Right atrium auricular region (tissue), 2 donors: ENCODE data around the gene PPP1R14C. TPM values are rescaled to one million over a fixed set of nuclear protein-coding genes. Genes with fewer than 3 reads are reported as not detected.

Source experiments
- DNase-seq: peaks from one replicate; pipeline ENCODE4 v3.0.0-alpha.2; 2019; ENCODE audit warnings: low spot score
- H3K27ac ChIP-seq, 2 donors: fragments of 200-600 bp; sonication (generic); 1 replicate in 1 of 2; 2 replicates in 1 of 2; pipeline ENCODE4 v1.5.1; 2016 to 2019
- H3K27me3 ChIP-seq, 2 donors: fragments of 200-600 bp; sonication (generic); one replicate each; pipeline versions ENCODE4 v1.5.1 to v1.6.0; 2017 to 2019
- H3K36me3 ChIP-seq: fragments of 200-600 bp; sonication (generic); one replicate; pipeline ENCODE4 v1.5.1; 2016
- H3K4me1 ChIP-seq, 2 donors: fragments of 200-600 bp; sonication (generic); one replicate each; pipeline versions ENCODE4 v1.5.1 to v1.6.0; 2017 to 2019
- H3K4me3 ChIP-seq, 2 donors: fragments of 200-600 bp; sonication (generic); 1 replicate in 1 of 2; 2 replicates in 1 of 2; pipeline ENCODE4 v1.5.1; 2017 to 2019; ENCODE audit warnings: mild to moderate bottlenecking in 1 of 2, moderate library complexity in 1 of 2
- H3K9me3 ChIP-seq, 2 donors: fragments of 200-600 bp; sonication (generic); one replicate each; pipeline ENCODE4 v1.5.1; 2019
- CTCF ChIP-seq, 2 donors: fragments of 200-600 bp; sonication (generic); IDR thresholded peaks; one replicate each; pipeline ENCODE4 v1.5.1; 2019; ENCODE audit warnings: antibody characterized with exemption in 2 of 2
- total RNA-seq, 2 donors: library from RNA; depleted of rRNA; stranded (reverse); fragments of >200 nt; gene quantifications; one replicate each; pipeline ENCODE4 v1.1.0, GENCODE V29; 2016

The PPP1R14C gene
- total RNA-seq, 2 donors from 2014 or later: 85.4 to 130 TPM

GRCh38 chr6:150273457-150274309 is 130.8 kb downstream of the PPP1R14C start:
- Histone ChIP-seq H3K27me3 (no peaks in the 10 kb centered on the region), H3K4me3 (no peak overlapping the region), H3K9me3 (no peaks in the 10 kb centered on the region), H3K4me1 (no peaks in the 10 kb centered on the region), H3K36me3 (no peaks in the 10 kb centered on the region), H3K27ac (no peak overlapping the region)
- TF ChIP-seq CTCF (IDR thresholded peaks at IDR 0.05): no peak
- DNase-seq: no peak

GRCh38 chr6:150275489-150275888 is 132.6 kb downstream of the PPP1R14C start:
- H3K27me3 ChIP-seq: no peaks in the 10 kb centered on the region
- no peaks in the 10 kb centered on the region for H3K4me1 ChIP-seq
- DNase-seq: no peak
- no peak for TF ChIP-seq CTCF (IDR thresholded peaks at IDR 0.05)
- no peak overlapping the region for H3K4me3 ChIP-seq
- H3K9me3 ChIP-seq: no peaks in the 10 kb centered on the region
- H3K36me3 ChIP-seq: no peaks in the 10 kb centered on the region
- no peak overlapping the region for H3K27ac ChIP-seq

GRCh38 chr6:150276168-150276936 is 133.5 kb downstream of the PPP1R14C start:
- Histone ChIP-seq H3K4me1 (no peaks in the 10 kb centered on the region), H3K27ac (no peak overlapping the region), H3K36me3 (no peaks in the 10 kb centered on the region), H3K27me3 (no peaks in the 10 kb centered on the region), H3K9me3 (no peaks in the 10 kb centered on the region), H3K4me3 (no peak overlapping the region)
- DNase-seq: no peak
- TF ChIP-seq CTCF (IDR thresholded peaks at IDR 0.05): no peak

GRCh38 chr6:150276937-150277742 is 134.3 kb downstream of the PPP1R14C start:
- H3K4me3 ChIP-seq: no peak overlapping the region
- H3K4me1 ChIP-seq: no peaks in the 10 kb centered on the region
- no peaks in the 10 kb centered on the region for H3K9me3 ChIP-seq
- no peaks in the 10 kb centered on the region for H3K36me3 ChIP-seq
- DNase-seq: no peak
- no peak for TF ChIP-seq CTCF (IDR thresholded peaks at IDR 0.05)
- H3K27me3 ChIP-seq: no peaks in the 10 kb centered on the region
- no peak overlapping the region for H3K27ac ChIP-seq

GRCh38 chr6:150279533-150279932 is 136.7 kb downstream of the PPP1R14C start:
- no peak for DNase-seq
- Histone ChIP-seq H3K27me3 (no peaks in the 10 kb centered on the region), H3K27ac (no peak overlapping the region), H3K4me1 (no peaks in the 10 kb centered on the region), H3K4me3 (no peak overlapping the region), H3K9me3 (no peaks in the 10 kb centered on the region), H3K36me3 (no peaks in the 10 kb centered on the region)
- no peak for TF ChIP-seq CTCF (IDR thresholded peaks at IDR 0.05)
